IMR-90 (cell line): ENCODE data around the gene CYTH4.

ENCODE experiments used
- CEBPB ChIP-seq: IDR thresholded peaks from 2 replicates; pipeline ENCODE4 v1.6.1; 2012; ENCODE audit warnings: low read depth, low read length, improper control_type of control experiment
- CHD1 ChIP-seq: IDR thresholded peaks from 2 replicates; pipeline ENCODE4 v1.6.1; 2012; ENCODE audit warnings: low read depth, low read length, improper control_type of control experiment
- CTCF ChIP-seq: conservative IDR thresholded peaks from 2 replicates; pipeline ENCODE4 v1.5.1; 2012; ENCODE audit warnings: mild to moderate bottlenecking, low read depth, low read length, improper control_type of control experiment
- FOS ChIP-seq: fragments of 150-350 bp; IDR thresholded peaks from 2 replicates; pipeline ENCODE4 v1.6.1; 2016; ENCODE audit warnings: low read depth, low read length
- MAFK ChIP-seq: IDR thresholded peaks from 2 replicates; pipeline ENCODE4 v1.6.1; 2012; ENCODE audit warnings: low read depth, low read length, improper control_type of control experiment
- MXI1 ChIP-seq: IDR thresholded peaks from 2 replicates; pipeline ENCODE4 v1.6.1; 2012; ENCODE audit warnings: low read depth, mild to moderate bottlenecking, low read length, moderate library complexity, borderline replicate concordance
- POLR2A ChIP-seq: IDR thresholded peaks from 2 replicates; pipeline ENCODE4 v1.6.1; 2012; ENCODE audit warnings: mild to moderate bottlenecking, low read depth, low read length
- RAD21 ChIP-seq: IDR thresholded peaks from 2 replicates; pipeline ENCODE4 v1.6.1; 2012; ENCODE audit warnings: low read length, improper control_type of control experiment
- USF2 ChIP-seq: fragments of 150-350 bp; IDR thresholded peaks from 2 replicates; pipeline ENCODE4 v1.6.1; 2017; ENCODE audit warnings: mild to moderate bottlenecking, antibody characterized with exemption, low read length, low read depth
- TF ChIP-seq, protein P1 (sequence below): fragments of 150-350 bp; IDR thresholded peaks from 2 replicates; pipeline ENCODE4 v1.6.1; 2016; ENCODE audit warnings: low read depth, mild to moderate bottlenecking, low read length, moderate library complexity, borderline replicate concordance

DNA sequence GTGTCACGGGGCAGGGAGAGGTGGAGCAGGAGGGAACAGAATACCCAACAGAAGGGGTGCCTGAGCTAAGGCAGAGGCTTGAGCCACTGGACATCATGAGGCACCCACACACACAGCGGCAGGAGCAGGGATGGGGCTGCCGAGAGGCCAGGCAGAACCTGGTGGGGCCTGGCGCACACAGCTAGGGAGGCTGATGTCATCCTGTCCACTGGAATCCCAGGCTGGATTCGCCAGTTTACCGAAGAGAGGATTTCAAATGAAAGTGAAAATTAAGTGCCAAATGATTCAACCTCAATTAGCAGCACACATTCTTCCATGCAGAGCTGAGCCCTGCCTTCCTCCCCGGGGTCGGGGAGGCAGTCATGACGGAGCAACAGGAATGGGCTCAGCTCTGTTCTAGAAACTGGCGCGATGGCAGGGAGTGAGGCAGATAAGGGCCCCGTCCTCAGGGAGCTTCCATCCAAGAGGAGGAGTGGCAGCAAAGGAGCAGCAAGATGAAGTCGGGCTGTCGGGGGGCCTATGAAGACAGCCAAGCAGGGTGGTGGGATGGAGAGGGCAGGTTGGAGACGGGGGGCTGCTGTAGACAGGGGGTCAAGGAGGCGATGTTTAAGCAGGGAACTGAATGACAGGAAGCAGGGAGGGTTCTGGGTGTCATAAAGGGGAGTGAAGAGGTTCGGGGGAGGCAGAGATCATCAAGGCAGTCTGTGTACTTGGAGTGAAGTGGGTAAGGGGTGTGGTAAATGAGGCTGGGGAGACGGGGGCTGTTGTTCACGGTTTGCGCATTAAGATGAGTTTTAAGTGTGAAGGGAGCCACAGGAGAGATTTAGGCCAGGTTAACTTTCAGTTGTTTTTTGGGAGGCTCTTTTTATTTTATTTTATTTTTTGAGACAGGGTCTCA, 44.7 kb upstream of the CYTH4 start:
- no peak for TF ChIP-seq CTCF
- no peak for TF ChIP-seq CHD1
- no peak for TF ChIP-seq USF2
- no peak for TF ChIP-seq POLR2A
- TF ChIP-seq, protein P1, sequence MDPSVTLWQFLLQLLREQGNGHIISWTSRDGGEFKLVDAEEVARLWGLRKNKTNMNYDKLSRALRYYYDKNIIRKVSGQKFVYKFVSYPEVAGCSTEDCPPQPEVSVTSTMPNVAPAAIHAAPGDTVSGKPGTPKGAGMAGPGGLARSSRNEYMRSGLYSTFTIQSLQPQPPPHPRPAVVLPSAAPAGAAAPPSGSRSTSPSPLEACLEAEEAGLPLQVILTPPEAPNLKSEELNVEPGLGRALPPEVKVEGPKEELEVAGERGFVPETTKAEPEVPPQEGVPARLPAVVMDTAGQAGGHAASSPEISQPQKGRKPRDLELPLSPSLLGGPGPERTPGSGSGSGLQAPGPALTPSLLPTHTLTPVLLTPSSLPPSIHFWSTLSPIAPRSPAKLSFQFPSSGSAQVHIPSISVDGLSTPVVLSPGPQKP, result no peak
- TF ChIP-seq FOS, result no peak
- TF ChIP-seq MXI1, result no peak
- no peak for TF ChIP-seq RAD21
- TF ChIP-seq MAFK, result no peak
- TF ChIP-seq CEBPB, result no peak
